ENCODE results near the gene ATP8B3. TPM values are rescaled to one million over a fixed set of nuclear protein-coding genes. Genes with fewer than 3 reads are reported as not detected.

Gene ATP8B3
- total and polyA plus RNA-seq, 2 of the 13 experiments (the other 11 are each of a cell fraction or from before 2014, with no cell fraction given) = 2.6 to 5.9 TPM

DNA sequence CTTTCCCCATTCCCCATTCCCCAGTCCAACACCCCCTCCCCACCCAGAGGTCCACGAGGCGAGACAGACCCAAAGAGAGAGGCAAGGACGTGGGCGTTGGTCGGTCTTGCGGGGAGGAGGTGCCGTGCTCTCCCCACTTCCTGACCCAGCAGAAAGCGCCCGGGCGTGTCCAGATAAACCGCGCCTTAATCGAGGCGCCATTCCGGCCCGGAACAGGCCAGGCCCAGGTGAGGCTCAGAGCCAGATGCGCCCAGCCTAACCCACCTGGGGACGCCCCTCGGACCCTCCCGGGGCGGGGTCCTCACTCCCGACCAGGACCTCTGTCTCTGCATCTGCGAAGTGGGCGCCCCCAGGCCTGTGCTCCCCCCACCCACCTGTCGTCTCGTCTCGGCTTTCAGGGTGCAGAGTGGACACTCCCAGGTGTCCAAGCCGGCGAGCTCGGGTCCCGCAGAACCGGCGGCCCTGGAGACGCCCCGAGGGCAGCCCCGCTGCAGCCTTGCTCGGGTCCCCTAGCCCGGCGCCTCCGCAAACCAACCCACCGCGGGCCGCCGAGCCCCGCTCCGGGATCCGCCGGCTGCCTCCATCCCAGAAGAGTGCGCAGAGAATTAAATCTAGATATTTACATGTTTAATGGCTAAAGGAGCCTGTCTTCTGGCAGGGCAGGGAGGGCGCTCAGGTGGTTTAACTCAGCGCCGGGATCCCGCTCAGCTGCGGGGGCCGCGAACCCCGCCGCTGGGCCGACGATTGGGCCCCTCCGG lies 63.8 kb downstream of the ATP8B3 start (continued):
- TF ChIP-seq ZHX2 (IDR thresholded peaks at IDR 0.05; ENCODE audit: low read depth) (no peak), ZHX2 (CRISPR knock-in tag; IDR thresholded peaks at IDR 0.05; ENCODE audit: borderline replicate concordance) (no peak), ZBTB25 (CRISPR knock-in tag; IDR thresholded peaks at IDR 0.05) (no peak), EZH2 (conservative IDR thresholded peaks at IDR 0.05; ENCODE audit: low read depth, low read length) (peak; percentile 71; the same call in 1 of the 2 replicates), ZFX (CRISPR knock-in tag; IDR thresholded peaks at IDR 0.05; ENCODE audit: low read depth) (no peak), BHLHE40 (IDR thresholded peaks at IDR 0.05; ENCODE audit: low read length) (no peak), RELA (CRISPR knock-in tag; IDR thresholded peaks at IDR 0.05) (no peak), REXO4 (CRISPR knock-in tag; IDR thresholded peaks at IDR 0.05; ENCODE audit: borderline replicate concordance) (no peak)
